Prostate gland (tissue), 2 donors: ENCODE results near the gene HAND2.

Experiments
- POLR2A ChIP-seq: fragments of 450-650 bp; IDR thresholded peaks from one replicate; pipeline ENCODE4 v1.6.1; 2016; ENCODE audit warnings: antibody characterized with exemption, mild to moderate bottlenecking
- TF ChIP-seq, protein P1 (sequence below), 4 experiments: fragments of 200-600 bp in 2 of 4; fragments of 450-650 bp in 2 of 4; sonication (generic) in 2 of 4; IDR thresholded peaks; 1 replicate in 3 of 4; 2 replicates in 1 of 4; pipeline ENCODE4 v1.5.1; 2016 to 2019; ENCODE audit warnings: antibody characterized with exemption in 4 of 4, mild to moderate bottlenecking in 2 of 4, moderate library complexity in 2 of 4

DNA sequence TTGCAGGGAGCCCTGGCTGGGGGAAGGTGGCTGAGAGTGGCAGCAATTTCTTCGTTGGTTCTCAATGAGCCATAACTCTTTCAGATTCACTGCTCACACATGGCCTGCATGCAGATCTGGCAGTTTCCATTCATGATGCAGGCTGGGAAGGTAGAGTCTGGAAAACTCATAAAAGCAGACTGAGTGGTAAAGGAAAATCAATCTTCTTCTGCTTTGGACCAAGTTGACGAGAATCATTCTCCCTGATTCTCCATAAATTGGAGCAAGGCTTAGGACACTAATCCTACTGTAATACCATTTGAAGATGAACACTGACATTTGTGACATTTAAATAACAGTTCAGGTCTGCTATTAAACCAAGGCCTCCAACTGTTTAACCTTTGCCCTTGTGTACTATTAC is 35.3 kb upstream of the HAND2 start:
- TF ChIP-seq, protein P1, sequence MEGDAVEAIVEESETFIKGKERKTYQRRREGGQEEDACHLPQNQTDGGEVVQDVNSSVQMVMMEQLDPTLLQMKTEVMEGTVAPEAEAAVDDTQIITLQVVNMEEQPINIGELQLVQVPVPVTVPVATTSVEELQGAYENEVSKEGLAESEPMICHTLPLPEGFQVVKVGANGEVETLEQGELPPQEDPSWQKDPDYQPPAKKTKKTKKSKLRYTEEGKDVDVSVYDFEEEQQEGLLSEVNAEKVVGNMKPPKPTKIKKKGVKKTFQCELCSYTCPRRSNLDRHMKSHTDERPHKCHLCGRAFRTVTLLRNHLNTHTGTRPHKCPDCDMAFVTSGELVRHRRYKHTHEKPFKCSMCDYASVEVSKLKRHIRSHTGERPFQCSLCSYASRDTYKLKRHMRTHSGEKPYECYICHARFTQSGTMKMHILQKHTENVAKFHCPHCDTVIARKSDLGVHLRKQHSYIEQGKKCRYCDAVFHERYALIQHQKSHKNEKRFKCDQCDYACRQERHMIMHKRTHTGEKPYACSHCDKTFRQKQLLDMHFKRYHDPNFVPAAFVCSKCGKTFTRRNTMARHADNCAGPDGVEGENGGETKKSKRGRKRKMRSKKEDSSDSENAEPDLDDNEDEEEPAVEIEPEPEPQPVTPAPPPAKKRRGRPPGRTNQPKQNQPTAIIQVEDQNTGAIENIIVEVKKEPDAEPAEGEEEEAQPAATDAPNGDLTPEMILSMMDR (IDR thresholded peaks at IDR 0.05), result no peak
- no peak for TF ChIP-seq POLR2A
